ENCODE data around the gene CCDC6. TPM values are rescaled to one million over a fixed set of nuclear protein-coding genes. Genes with fewer than 3 reads are reported as not detected.
A peak's percentile ranks its signal among the peaks of the same experiment; 100 is the strongest.

Gene CCDC6
- total and polyA plus RNA-seq, 2 experiments from 2014 or later, result 19.4 to 23.2 TPM

DNA sequence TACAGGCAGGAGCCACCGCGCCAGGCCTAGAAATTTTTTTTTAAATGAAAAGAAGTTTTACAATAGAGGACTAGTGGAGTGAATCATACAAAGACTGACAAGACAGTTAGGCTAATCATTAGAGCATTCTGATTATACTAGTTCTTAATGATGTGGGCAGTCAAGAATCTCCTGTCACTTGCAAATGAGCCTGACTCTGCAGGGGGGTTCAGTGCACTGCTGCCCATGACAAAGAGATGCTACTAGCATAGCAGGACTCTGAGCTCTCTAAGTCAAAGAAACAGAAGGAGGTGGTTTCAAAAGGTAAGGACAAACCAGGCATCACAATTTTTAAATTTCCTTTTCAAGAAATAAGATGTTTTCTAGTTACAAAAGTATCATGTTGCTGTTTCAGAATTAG is 59.0 kb downstream of the CCDC6 start:
- no peak overlapping the region for H2AFZ ChIP-seq
- no peaks in the 10 kb centered on the region for H3K79me2 ChIP-seq (ENCODE audit: insufficient read depth)
- no peaks in the 10 kb centered on the region for H3K9me2 ChIP-seq (ENCODE audit: insufficient read depth)
- H3K27ac ChIP-seq, result no peak overlapping the region
- H3K4me2 ChIP-seq (ENCODE audit: unreplicated experiment), result no peak overlapping the region
- in situ Hi-C loops (cut with MboI), result no loop called here
- no peaks in the 10 kb centered on the region for H3K4me1 ChIP-seq (ENCODE audit: insufficient read depth)
- WGBS, 2 experiments (ENCODE audit: low coverage in 1 of 2, low lambda C conversion rate in 2 of 2, missing lambda C conversion rate in 2 of 2), result 79 to 89% methylated on average over 2 of the region's 2 CpGs
- no peaks in the 10 kb centered on the region for H4K20me1 ChIP-seq (ENCODE audit: insufficient read depth)
- no peak for DNase-seq
- H3K36me3 ChIP-seq (ENCODE audit: low read depth), result peaks cover 11% of the 10 kb centered on the region; the same call in 1 of the 2 replicates
- H3K9me3 ChIP-seq (ENCODE audit: low read depth), result no peaks in the 10 kb centered on the region
- no peak overlapping the region for H3K4me3 ChIP-seq
- no peaks in the 10 kb centered on the region for H3K27me3 ChIP-seq (replicated peaks; ENCODE audit: insufficient read depth)
- H3K9ac ChIP-seq, result no peak overlapping the region
- H3F3A ChIP-seq (ENCODE audit: insufficient read depth), result no peaks in the 10 kb centered on the region; the same call in 1 of the 2 replicates
- TF ChIP-seq EZH2 (IDR thresholded peaks at IDR 0.05; ENCODE audit: insufficient read depth, poor library complexity, severe bottlenecking) (no peak), EZH2phosphoT487 (IDR thresholded peaks at IDR 0.05; ENCODE audit: insufficient read depth, low read depth) (no peak)

- H3K4me1 ChIP-seq (ENCODE audit: insufficient read depth), result peaks cover 7% of the 10 kb centered on the region
- H3K27ac ChIP-seq, result no peak overlapping the region
- peaks cover 12% of the 10 kb centered on the region for H3F3A ChIP-seq (ENCODE audit: insufficient read depth)
- H3K79me2 ChIP-seq (ENCODE audit: insufficient read depth), result no peaks in the 10 kb centered on the region
- no peaks in the 10 kb centered on the region for H4K20me1 ChIP-seq (ENCODE audit: insufficient read depth)
- H3K9me2 ChIP-seq (ENCODE audit: insufficient read depth), result no peaks in the 10 kb centered on the region
- in situ Hi-C loops (cut with MboI), result no loop called here
- no peak overlapping the region for H3K9ac ChIP-seq
- 0 out of 2 replicates have a peak, but pooled peaks cover 3% of the 10 kb centered on the region for H3K36me3 ChIP-seq (ENCODE audit: low read depth)
- H3K4me3 ChIP-seq, result no peak overlapping the region
- no peaks in the 10 kb centered on the region for H3K27me3 ChIP-seq (replicated peaks; ENCODE audit: insufficient read depth)
- DNase-seq, result no peak
- TF ChIP-seq EZH2phosphoT487 (IDR thresholded peaks at IDR 0.05; ENCODE audit: insufficient read depth, low read depth) (no peak), EZH2 (IDR thresholded peaks at IDR 0.05; ENCODE audit: insufficient read depth, poor library complexity, severe bottlenecking) (no peak)
- WGBS, 2 experiments (ENCODE audit: low coverage in 1 of 2, low lambda C conversion rate in 2 of 2, missing lambda C conversion rate in 2 of 2), result 76 to 77% methylated on average over 3 of the region's 3 CpGs
- no peak overlapping the region for H3K4me2 ChIP-seq (ENCODE audit: unreplicated experiment)
- no peaks in the 10 kb centered on the region for H3K9me3 ChIP-seq (ENCODE audit: low read depth)
- no peak overlapping the region for H2AFZ ChIP-seq
Observed at GRCh38 chr10:59844436-59844835, 61.9 kb downstream of the CCDC6 start.

- no peak overlapping the region for H3K4me3 ChIP-seq
- no peaks in the 10 kb centered on the region for H4K20me1 ChIP-seq (ENCODE audit: insufficient read depth)
- no peaks in the 10 kb centered on the region for H3K9me3 ChIP-seq (ENCODE audit: low read depth)
- H3K27ac ChIP-seq, result no peak overlapping the region
- no peak for DNase-seq
- H3K79me2 ChIP-seq (ENCODE audit: insufficient read depth), result no peaks in the 10 kb centered on the region
- no peaks in the 10 kb centered on the region for H3K27me3 ChIP-seq (replicated peaks; ENCODE audit: insufficient read depth)
- no peaks in the 10 kb centered on the region for H3K9me2 ChIP-seq (ENCODE audit: insufficient read depth)
- H3F3A ChIP-seq (ENCODE audit: insufficient read depth), result peaks cover 12% of the 10 kb centered on the region
- 75 to 78% methylated on average over 2 of the region's 2 CpGs for WGBS, 2 experiments (ENCODE audit: low coverage in 1 of 2, low lambda C conversion rate in 2 of 2, missing lambda C conversion rate in 2 of 2)
- in situ Hi-C loops (cut with MboI), result no loop called here
- peaks cover 10% of the 10 kb centered on the region for H3K4me1 ChIP-seq (ENCODE audit: insufficient read depth)
- H3K36me3 ChIP-seq (ENCODE audit: low read depth), result 0 out of 2 replicates have a peak, but pooled peaks cover 3% of the 10 kb centered on the region
- no peak overlapping the region for H2AFZ ChIP-seq
- H3K4me2 ChIP-seq (ENCODE audit: unreplicated experiment), result no peak overlapping the region
- no peak overlapping the region for H3K9ac ChIP-seq
- TF ChIP-seq EZH2phosphoT487 (IDR thresholded peaks at IDR 0.05; ENCODE audit: insufficient read depth, low read depth), result no peak
- no peak for TF ChIP-seq EZH2 (IDR thresholded peaks at IDR 0.05; ENCODE audit: insufficient read depth, poor library complexity, severe bottlenecking)
Observed at GRCh38 chr10:59843748-59844147, 62.6 kb downstream of the CCDC6 start.

- Histone ChIP-seq H3K4me3 (no peak overlapping the region), H3K9ac (no peak overlapping the region), H3K4me2 (ENCODE audit: unreplicated experiment) (no peak overlapping the region), H3K9me2 (ENCODE audit: insufficient read depth) (no peaks in the 10 kb centered on the region), H3K79me2 (ENCODE audit: insufficient read depth) (peaks cover 16% of the 10 kb centered on the region; the same call in 1 of the 2 replicates), H4K20me1 (ENCODE audit: insufficient read depth) (no peaks in the 10 kb centered on the region; the same call in 1 of the 2 replicates), H3K27me3 (replicated peaks; ENCODE audit: insufficient read depth) (no peaks in the 10 kb centered on the region), H3K9me3 (ENCODE audit: low read depth) (no peaks in the 10 kb centered on the region), H3K4me1 (ENCODE audit: insufficient read depth) (peaks cover 10% of the 10 kb centered on the region), H3K27ac (peak overlapping the region; percentile 29), H2AFZ (no peak overlapping the region), H3F3A (ENCODE audit: insufficient read depth) (peaks cover 12% of the 10 kb centered on the region; the same call in 1 of the 2 replicates), H3K36me3 (ENCODE audit: low read depth) (no peaks in the 10 kb centered on the region)
- DNase-seq, result peak; percentile 67
- 49 to 55% methylated on average over 6 of the region's 6 CpGs for WGBS, 2 experiments (ENCODE audit: low coverage in 1 of 2, low lambda C conversion rate in 2 of 2, missing lambda C conversion rate in 2 of 2)
- TF ChIP-seq EZH2 (IDR thresholded peaks at IDR 0.05; ENCODE audit: insufficient read depth, poor library complexity, severe bottlenecking) (no peak), EZH2phosphoT487 (IDR thresholded peaks at IDR 0.05; ENCODE audit: insufficient read depth, low read depth) (no peak)
- in situ Hi-C loops (cut with MboI), result no loop called here
Observed at GRCh38 chr10:59839576-59839975, 66.8 kb downstream of the CCDC6 start.

Measured in GM23248 (cell line).